GM18505 (cell line): ENCODE data around the gene LTBP1.

Experiments used
- ATAC-seq: cut with Tn5 transposase; IDR thresholded peaks from one replicate; pipeline ENCODE4 v1.9.1; 2021; ENCODE audit not compliant: unreplicated experiment
- POLR2A ChIP-seq: IDR thresholded peaks from 4 replicates; pipeline ENCODE4 v1.6.1; 2011; ENCODE audit warnings: borderline replicate concordance; ENCODE audit not compliant: insufficient read depth, insufficient read length; ENCODE audit errors: extremely low read depth

Gene LTBP1

DNA sequence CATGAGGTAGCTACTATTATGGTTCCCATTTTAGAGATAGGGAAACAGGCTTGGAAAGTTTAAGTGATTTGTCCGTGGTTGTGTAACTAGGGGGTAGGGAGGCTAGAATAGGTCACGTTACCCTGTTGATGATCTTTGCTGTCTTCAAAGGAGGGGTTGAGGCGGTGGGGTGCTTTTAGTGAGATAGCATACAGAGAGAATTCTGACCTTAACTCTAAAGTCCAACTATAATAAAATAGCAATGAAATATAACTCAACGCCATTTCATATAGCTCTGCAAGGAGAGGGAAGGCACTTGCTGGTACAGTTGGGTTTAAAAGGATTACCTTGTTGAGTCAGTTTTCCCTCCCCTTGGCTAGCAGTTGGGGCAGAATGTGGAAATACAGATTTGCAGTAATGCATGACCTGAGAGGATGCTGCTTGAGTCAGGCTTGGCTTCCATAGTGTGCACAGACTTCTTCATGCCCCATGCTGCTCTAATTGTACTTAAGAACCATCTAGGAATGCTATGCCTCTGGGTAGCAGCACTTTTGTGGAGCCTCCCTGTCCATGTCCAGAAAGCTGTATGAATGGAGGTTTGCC lies 143.9 kb downstream of the LTBP1 start:
- no peak for TF ChIP-seq POLR2A
- ATAC-seq: no peak

DNA sequence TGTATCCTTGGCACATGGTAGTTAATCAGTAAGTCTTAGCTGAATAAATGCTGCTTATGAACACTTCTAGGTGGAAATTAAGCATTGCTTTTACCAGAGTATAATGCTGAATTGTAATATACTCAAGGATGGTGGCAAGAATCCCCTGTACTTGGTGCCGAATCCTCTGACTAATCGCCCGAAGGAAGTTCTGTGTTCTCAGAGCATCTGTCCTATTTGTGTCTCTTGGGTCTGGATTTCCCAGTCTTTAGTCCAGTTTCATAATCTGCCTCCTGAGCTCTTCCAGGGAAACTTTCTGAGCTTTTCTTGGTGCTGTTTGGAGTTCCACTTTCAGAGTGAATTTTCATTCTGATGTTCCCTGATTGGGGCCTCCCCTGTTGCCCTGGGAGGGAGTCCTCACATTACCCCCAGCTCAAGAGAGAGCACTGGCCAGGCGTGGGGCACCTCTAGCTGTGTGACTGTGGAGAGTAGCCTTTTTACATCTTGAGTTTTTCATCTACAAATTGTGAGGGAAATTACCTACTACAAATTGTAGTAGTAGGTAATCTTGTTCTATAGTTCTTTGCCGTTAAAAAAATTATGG lies 144.9 kb downstream of the LTBP1 start:
- TF ChIP-seq POLR2A: no peak
- ATAC-seq: no peak

DNA sequence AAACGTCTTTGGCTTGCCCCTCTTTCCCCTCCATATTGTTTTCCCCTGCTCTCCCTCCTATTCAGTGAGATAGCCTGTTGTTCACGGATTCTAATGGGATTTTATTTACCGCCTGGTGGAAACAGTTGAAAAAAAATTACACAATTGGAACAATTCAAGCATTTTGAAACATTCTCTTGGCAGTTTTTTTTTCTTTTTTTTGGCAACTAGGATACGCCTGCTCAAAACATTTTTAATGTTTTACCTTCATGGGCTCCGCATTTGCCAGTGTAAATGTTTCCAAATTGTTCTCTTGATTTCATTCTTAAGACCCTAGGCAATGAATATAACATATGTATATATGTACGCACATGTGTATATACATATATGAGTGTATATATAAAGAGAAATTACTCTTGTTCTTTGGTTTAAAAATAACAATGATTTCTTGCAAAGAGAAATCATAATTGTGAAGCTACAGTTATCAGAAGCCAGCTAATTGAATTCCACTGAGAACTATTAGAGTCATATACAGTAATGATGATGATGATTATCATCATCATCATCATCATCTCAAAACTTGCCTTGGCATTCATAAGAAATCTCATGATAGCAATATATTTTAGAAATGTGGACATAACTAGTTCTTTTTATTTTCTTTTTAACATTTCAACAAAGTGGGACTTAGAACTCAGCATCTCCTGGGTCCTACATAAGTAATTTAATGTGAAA lies 146.7 kb downstream of the LTBP1 start:
- ATAC-seq: no peak
- TF ChIP-seq POLR2A: no peak

DNA sequence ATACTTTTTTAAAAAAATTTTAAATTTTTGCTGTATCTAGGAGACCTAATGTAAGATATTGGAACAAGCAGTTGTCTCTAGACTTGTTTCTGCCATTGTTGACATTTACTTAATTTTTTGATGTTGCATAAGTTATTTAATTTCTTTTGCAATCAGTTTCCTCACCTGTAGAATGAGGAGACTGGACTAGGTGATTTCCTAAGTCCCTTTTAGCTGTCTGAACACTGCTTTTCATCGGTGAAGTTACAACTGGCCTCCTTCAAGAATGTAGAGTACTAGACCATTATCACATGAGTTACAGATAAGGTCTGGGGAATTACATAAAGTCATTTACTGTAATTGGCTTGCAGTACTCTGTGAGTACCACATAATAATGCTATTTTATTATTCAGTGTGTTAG lies 147.6 kb downstream of the LTBP1 start:
- no peak for TF ChIP-seq POLR2A
- no peak for ATAC-seq

DNA sequence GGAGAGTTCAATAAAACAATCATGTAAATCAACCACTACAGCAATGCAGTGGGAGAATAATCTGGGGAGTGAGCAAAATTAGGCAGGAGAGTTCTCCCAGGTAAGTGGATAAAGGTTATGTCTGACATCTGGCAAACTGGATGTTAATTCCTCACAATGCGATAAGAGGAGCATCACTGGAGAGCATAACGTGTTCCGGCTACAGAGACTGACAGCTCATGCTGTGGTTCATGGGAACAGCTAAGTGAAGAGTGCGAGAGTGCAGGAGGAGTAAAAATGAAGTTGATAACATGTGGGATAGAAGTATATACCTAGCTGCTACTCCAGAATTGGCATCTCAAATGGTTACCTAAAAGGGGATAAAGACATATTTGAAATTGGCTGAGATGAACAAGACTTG lies 153.2 kb downstream of the LTBP1 start:
- no peak for TF ChIP-seq POLR2A
- ATAC-seq: no peak

DNA sequence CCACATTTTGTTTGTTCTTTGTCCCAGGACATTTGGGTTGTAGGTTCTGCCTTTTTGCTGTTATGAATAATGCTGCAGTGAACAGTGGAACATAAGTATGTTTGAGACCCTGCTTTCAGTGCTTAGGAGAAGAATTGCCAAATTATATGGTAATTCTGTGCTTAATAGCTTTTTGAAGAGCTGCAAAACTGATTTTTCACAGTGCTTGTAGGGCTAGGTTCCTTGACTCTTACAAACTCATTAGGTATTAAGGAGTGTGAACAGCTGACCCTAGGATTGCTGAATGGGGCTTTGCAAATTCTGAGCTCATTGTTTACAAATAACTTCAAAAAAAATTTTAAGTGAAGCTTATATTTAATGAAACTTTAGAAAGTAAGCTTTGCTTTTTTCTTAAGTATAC lies 154.2 kb downstream of the LTBP1 start:
- no peak for TF ChIP-seq POLR2A
- no peak for ATAC-seq

DNA sequence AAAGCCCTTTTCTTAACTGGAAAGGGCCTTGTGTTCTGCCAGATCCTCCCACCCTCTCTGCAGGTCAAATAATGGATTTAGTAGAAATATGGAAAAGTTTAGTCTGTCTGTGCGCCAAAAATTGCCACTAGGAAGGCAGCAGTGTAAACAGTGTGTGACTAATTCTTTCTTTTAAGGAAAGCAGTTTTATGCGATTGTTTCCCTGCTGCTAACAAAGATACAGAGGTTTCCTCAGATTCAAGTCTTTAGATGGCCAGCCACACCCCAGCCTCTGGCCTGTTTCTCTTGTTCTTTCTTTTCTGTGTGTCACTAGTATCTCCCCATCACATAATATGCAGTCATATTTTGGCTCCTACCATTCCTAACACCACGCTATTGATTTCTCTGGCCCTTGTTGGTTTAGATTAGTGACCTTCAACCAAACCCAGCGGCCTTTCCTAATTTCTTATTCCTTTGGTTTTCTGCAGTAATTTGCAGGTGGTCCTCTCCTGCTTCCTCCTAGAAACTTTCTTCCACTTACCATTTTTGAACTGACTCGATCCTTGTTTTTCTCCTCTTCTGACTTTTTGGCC lies 157.4 kb downstream of the LTBP1 start:
- ATAC-seq: no peak
- no peak for TF ChIP-seq POLR2A

DNA sequence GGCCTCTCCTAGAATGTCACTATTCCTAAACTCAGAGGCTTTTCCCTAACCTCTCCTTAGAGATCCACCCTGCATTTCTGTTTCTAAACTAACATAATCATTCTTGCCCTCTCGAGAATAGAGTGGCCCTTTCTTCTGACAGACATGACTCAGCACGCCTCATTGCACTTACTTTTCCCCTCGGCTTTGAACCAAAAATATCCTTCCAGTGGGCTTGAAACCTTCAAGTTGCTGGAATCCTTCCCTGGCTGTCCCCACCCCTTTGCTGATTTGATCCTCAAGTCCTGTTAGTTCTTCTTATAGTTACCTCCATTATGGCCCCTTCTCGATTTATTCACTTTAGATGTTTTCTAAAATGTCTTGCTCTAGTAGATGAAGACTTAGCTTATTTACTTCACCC lies 158.0 kb downstream of the LTBP1 start:
- ATAC-seq: no peak
- no peak for TF ChIP-seq POLR2A

DNA sequence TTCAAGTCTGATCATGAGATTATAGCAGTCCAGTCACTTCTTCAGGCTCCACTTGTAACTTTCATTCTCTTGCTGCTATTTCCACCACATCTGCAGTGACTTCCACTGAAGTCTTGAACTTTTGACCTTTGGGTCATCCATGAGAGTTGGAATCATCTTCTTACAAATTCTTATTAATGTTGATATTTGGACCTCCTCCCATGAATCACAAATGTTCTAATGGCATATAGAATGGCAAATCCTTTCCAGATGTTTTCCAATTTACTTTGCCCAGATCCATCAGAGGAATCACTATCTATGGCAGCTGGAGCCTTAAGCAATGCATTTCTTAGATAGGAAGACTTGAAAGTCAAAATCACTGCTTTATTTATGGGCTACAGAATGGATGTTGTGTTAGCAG lies 159.4 kb downstream of the LTBP1 start:
- ATAC-seq: no peak
- TF ChIP-seq POLR2A: no peak

DNA sequence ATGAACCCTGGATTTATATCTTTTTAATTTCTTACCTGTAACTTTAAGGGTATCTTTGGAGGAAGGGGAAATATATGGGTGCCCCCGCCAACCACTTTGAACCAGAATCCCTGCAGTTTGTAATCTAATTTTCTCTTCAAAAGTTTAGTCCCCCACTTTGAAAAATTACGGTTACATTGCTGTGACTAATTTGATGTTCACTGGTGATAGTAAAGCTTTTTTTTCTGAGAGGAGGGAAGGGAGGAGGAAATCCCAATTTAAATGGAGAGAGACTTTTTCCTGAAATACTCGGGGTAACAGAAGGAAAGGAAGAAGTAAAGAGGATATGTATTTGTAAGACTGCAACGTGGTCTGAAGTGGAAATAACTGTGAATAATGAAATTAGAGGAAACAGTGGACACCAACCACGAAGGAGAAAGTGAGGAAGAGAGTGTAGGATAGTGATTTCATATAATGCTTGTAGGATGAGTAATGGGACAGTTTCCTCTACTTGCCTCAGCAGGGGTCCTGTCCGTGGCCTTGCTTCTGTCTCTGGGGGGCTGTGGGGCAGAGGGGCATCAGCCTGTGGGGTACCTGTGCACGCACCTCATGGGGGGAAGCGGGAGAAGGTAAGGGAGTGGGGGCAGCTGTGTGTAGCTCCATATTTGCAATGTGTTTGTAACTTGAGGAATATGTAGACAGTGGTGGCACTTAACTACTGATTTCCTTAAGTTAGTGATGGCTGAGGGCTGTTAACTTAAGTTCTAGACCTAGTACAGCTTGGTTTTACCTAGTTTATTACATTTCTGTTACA lies 161.1 kb downstream of the LTBP1 start:
- TF ChIP-seq POLR2A: no peak
- no peak for ATAC-seq

DNA sequence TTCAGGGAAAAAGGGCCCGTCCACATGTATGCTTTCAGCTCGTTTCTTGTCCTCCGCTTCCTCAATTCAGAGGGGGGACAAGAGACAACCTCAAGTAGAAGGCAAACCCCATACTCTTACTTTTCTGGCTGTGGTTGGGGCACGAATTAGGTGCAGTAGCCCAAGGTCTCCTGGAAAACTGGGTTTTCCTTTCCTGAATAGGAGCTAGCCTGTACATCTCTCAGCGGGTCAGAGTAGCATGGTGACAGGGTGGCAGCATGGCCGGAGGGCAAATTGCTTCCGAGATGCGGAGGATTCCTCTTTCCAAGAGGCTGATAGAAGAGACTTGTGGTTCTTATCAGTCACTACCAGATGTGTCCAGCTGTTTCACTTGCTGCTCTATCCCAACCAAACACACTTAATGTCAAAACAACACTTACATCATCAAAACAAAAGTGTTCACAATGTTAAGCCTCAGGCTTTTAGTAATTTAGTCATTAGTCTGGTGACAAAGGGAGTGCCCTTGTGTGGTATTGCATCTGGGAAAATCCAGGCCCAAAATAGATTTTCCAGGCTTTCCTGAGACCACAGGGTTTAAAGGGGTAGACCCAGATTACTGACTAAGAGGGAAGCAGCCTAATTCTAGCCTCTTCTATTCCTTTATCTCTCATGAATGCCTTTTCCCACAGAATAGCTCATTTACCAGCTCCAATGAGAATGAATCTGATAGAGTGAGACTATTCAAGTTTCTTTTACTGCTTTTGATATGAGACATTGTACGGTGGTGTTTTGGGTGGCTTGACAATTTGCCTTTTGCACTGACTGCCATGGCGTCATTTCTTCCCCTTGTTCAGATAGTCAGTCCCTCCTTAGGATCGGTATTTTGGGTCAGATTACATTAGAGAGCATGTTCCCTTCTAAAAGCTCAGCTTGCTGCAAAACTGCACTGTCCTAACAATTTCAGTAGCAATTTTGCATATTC lies 162.0 kb downstream of the LTBP1 start:
- ATAC-seq: no peak
- TF ChIP-seq POLR2A: no peak

DNA sequence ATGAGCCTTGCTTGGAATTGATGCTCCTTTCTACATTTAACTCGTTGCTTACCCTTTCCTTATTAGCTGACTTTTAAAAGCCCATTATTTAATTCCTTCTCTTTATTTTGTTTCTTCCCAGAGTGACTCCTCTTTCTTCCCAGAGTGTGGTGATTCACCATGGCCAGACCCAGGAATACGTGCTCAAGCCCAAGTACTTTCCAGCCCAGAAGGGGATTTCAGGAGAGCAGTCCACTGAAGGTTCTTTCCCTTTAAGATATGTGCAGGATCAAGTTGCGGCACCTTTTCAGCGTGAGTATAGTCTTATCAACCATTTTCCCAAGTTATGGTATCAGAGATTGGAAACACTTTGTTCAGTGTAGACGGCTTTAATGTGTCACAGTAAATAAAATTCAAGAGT lies 163.7 kb downstream of the LTBP1 start:
- TF ChIP-seq POLR2A: no peak

DNA sequence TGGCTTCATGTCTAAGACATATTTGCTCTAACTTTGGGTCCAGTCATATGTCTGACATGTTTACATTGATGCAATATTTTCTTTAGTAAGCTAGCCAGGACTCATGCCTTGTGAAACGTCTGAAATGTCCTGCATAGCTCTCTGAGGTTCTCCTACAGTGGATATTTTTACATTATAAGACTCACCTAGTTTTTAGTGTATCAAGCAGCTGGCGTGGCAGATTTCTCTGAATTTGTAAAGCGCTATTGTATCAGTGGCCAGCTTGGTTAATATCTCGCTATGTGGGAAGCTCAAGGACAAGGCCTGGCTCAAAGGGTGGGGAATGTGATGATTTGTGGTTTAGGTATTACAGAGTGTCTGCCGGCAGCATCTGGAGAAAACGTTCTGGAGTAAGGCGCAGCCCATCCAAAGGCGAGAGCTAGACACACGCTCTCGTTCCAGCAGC lies 164.3 kb downstream of the LTBP1 start:
- TF ChIP-seq POLR2A: no peak
- no peak for ATAC-seq

More for the DNA sequence above, 163.7 kb downstream of the LTBP1 start:
- no peak for ATAC-seq

DNA sequence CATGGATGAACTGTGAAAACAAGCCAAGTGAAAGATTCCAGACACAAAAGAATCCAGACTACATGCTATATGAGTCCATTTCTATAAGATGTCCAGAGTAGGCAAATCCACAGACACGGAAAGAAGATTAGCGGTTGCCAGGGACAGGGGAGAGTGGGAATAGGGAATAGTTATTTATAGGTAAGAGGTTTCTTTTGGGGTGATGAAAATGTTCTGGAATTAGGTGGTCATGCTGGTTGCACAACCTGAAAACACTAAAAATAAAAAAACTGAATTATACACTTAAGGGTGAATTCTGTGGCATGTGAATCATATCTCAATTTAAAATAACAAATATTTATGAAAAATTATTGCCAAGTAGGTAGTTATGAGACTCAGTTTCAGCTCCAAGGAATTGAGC lies 168.4 kb downstream of the LTBP1 start:
- ATAC-seq: no peak
- no peak for TF ChIP-seq POLR2A
